ENCODE data around the gene NPM1.
"Not testable (repeated sequence)": the region's sequence is repeated elsewhere in the genome, so short reads cannot be mapped to it uniquely, and the experiment has no call there.

Gene NPM1

GRCh38 chr5:171397190-171397589, 9.5 kb downstream of the NPM1 start:
- Mint-ChIP-seq H3K27ac (peak overlapping the region; percentile 52 to 63), H3K27me3 (no peaks in the 10 kb centered on the region), H3K9me3 (no peaks in the 10 kb centered on the region), H3K4me1 (peaks cover 86% of the 10 kb centered on the region), H3K4me3 (no peak overlapping the region)
- DNase-seq: no peak
- ATAC-seq: no peak

GRCh38 chr5:171397599-171397998, 9.9 kb downstream of the NPM1 start:
- no peak overlapping the region for H3K4me3 Mint-ChIP-seq
- DNase-seq: no peak
- H3K4me1 Mint-ChIP-seq: peaks cover 81% of the 10 kb centered on the region
- no peaks in the 10 kb centered on the region for H3K9me3 Mint-ChIP-seq
- ATAC-seq: no peak
- no peaks in the 10 kb centered on the region for H3K27me3 Mint-ChIP-seq
- peak overlapping the region; percentile 40 to 63 for H3K27ac Mint-ChIP-seq

- Mint-ChIP-seq H3K4me3 (peak overlapping the region in 1 of 2 donors; percentile 6), H3K27ac (peak overlapping the region in 1 of 2 donors; percentile 96), H3K4me1 (peaks cover 71% of the 10 kb centered on the region)
- not testable (repeated sequence) for H3K9me3 Mint-ChIP-seq, ATAC-seq, DNase-seq, H3K27me3 Mint-ChIP-seq
Observed at GRCh38 chr5:171398660-171399059, 11.0 kb downstream of the NPM1 start.

GRCh38 chr5:171400169-171400568, 12.5 kb downstream of the NPM1 start:
- DNase-seq: no peak
- no peak overlapping the region for H3K4me3 Mint-ChIP-seq
- H3K9me3 Mint-ChIP-seq: no peaks in the 10 kb centered on the region
- peaks cover 62% of the 10 kb centered on the region for H3K4me1 Mint-ChIP-seq
- no peak for ATAC-seq
- no peak overlapping the region for H3K27ac Mint-ChIP-seq
- no peaks in the 10 kb centered on the region for H3K27me3 Mint-ChIP-seq

- DNase-seq: no peak
- H3K4me1 Mint-ChIP-seq: peaks cover 66% of the 10 kb centered on the region
- no peak overlapping the region for H3K4me3 Mint-ChIP-seq
- H3K27me3 Mint-ChIP-seq: no peaks in the 10 kb centered on the region
- no peak for ATAC-seq
- peak overlapping the region in 1 of 2 donors; percentile 82 for H3K27ac Mint-ChIP-seq
- no peaks in the 10 kb centered on the region for H3K9me3 Mint-ChIP-seq
Observed at GRCh38 chr5:171401167-171401947, 13.7 kb downstream of the NPM1 start.

GRCh38 chr5:171402751-171403150, 15.1 kb downstream of the NPM1 start:
- Mint-ChIP-seq H3K27ac (peak overlapping the region in 1 of 2 donors; percentile 33), H3K4me1 (peaks cover 58% of the 10 kb centered on the region)
- H3K4me3 Mint-ChIP-seq, DNase-seq, H3K27me3 Mint-ChIP-seq, H3K9me3 Mint-ChIP-seq, ATAC-seq: not testable (repeated sequence)

- Mint-ChIP-seq H3K4me3 (no peak overlapping the region), H3K27me3 (no peaks in the 10 kb centered on the region), H3K27ac (peak overlapping the region; percentile 40 to 59), H3K9me3 (no peaks in the 10 kb centered on the region), H3K4me1 (peaks cover 40% of the 10 kb centered on the region)
- ATAC-seq (no peak), DNase-seq (no peak)
Observed at GRCh38 chr5:171405615-171406014, 18.0 kb downstream of the NPM1 start.

- H3K9me3 Mint-ChIP-seq: no peaks in the 10 kb centered on the region
- no peak overlapping the region for H3K4me3 Mint-ChIP-seq
- H3K4me1 Mint-ChIP-seq: peaks cover 28% of the 10 kb centered on the region
- DNase-seq (no peak), ATAC-seq (no peak)
- H3K27ac Mint-ChIP-seq: no peak overlapping the region
- no peaks in the 10 kb centered on the region for H3K27me3 Mint-ChIP-seq
Observed at GRCh38 chr5:171407234-171407633, 19.6 kb downstream of the NPM1 start.

- ATAC-seq: no peak
- no peaks in the 10 kb centered on the region for H3K9me3 Mint-ChIP-seq
- peak overlapping the region; percentile 57 to 80 for H3K27ac Mint-ChIP-seq
- no peak overlapping the region for H3K4me3 Mint-ChIP-seq
- DNase-seq: no peak
- H3K27me3 Mint-ChIP-seq: no peaks in the 10 kb centered on the region
- H3K4me1 Mint-ChIP-seq: peaks cover 28% of the 10 kb centered on the region
Observed at GRCh38 chr5:171409164-171410136, 21.8 kb downstream of the NPM1 start.

- no peak overlapping the region for H3K4me3 Mint-ChIP-seq
- H3K9me3 Mint-ChIP-seq: no peaks in the 10 kb centered on the region
- ATAC-seq: no peak
- no peaks in the 10 kb centered on the region for H3K27me3 Mint-ChIP-seq
- no peak for DNase-seq
- peaks cover 25% of the 10 kb centered on the region for H3K4me1 Mint-ChIP-seq
- peak overlapping the region in 1 of 2 donors; percentile 34 for H3K27ac Mint-ChIP-seq
Observed at GRCh38 chr5:171410181-171410580, 22.5 kb downstream of the NPM1 start.

- H3K9me3 Mint-ChIP-seq: no peaks in the 10 kb centered on the region
- H3K27me3 Mint-ChIP-seq: no peaks in the 10 kb centered on the region
- H3K4me3 Mint-ChIP-seq: no peak overlapping the region
- H3K27ac Mint-ChIP-seq: no peak overlapping the region
- ATAC-seq (no peak), DNase-seq (no peak)
- peaks cover 10% of the 10 kb centered on the region for H3K4me1 Mint-ChIP-seq
Observed at GRCh38 chr5:171412186-171412585, 24.5 kb downstream of the NPM1 start.

- peak; percentile 36 for ATAC-seq
- no peak overlapping the region for H3K27ac Mint-ChIP-seq
- H3K4me1 Mint-ChIP-seq: peaks cover 3% of the 10 kb centered on the region
Observed at GRCh38 chr5:171413153-171413910, 25.7 kb downstream of the NPM1 start.

GRCh38 chr5:171413993-171414392, 26.3 kb downstream of the NPM1 start:
- not testable (repeated sequence) for DNase-seq, H3K4me3 Mint-ChIP-seq, ATAC-seq, H3K9me3 Mint-ChIP-seq, H3K27me3 Mint-ChIP-seq, H3K4me1 Mint-ChIP-seq
- peak overlapping the region in 1 of 2 donors; percentile 69 for H3K27ac Mint-ChIP-seq

More at GRCh38 chr5:171413153-171413910, 25.7 kb downstream of the NPM1 start:
- DNase-seq: no peak
- H3K4me3 Mint-ChIP-seq: no peak overlapping the region
- H3K27me3 Mint-ChIP-seq: no peaks in the 10 kb centered on the region
- no peaks in the 10 kb centered on the region for H3K9me3 Mint-ChIP-seq

- no peak for ATAC-seq
- no peak for DNase-seq
- Mint-ChIP-seq H3K4me1 (peaks cover 13% of the 10 kb centered on the region), H3K27ac (peak overlapping the region in 1 of 2 donors; percentile 67), H3K4me3 (no peak overlapping the region), H3K27me3 (peaks cover 12% of the 10 kb centered on the region), H3K9me3 (no peaks in the 10 kb centered on the region)
Observed at GRCh38 chr5:171415115-171415730, 27.6 kb downstream of the NPM1 start.

Measured in stimulated activated naive CD8-positive, alpha-beta T cell treated with anti-CD3 and anti-CD28 coated beads, Interleukin-15, amount 100 ng/mL, for 72 hours (primary cell).